Measurements from ENCODE around the gene UNC5B.

DNA sequence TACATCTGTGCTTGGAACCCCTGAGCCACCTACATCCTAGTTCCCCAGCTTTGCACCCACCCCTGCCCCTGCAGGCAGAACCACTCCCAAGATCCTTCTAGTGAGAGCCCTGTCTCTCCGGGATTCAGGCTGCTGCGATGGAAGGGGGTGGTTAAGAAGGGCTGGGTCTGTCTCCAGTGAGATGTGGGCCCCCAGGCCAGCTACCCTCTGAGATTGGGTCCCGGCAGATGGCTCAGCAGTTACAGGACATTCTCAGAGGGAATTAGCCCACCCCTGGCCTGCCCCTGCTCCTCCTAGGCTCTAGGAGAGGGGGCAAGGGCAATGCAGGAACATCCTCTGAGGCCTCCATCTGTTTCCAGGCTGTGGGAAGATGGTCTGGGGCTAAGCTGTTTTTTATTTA lies 134.4 kb downstream of the UNC5B start:
- TF ChIP-seq, protein P1, sequence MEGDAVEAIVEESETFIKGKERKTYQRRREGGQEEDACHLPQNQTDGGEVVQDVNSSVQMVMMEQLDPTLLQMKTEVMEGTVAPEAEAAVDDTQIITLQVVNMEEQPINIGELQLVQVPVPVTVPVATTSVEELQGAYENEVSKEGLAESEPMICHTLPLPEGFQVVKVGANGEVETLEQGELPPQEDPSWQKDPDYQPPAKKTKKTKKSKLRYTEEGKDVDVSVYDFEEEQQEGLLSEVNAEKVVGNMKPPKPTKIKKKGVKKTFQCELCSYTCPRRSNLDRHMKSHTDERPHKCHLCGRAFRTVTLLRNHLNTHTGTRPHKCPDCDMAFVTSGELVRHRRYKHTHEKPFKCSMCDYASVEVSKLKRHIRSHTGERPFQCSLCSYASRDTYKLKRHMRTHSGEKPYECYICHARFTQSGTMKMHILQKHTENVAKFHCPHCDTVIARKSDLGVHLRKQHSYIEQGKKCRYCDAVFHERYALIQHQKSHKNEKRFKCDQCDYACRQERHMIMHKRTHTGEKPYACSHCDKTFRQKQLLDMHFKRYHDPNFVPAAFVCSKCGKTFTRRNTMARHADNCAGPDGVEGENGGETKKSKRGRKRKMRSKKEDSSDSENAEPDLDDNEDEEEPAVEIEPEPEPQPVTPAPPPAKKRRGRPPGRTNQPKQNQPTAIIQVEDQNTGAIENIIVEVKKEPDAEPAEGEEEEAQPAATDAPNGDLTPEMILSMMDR (IDR thresholded peaks at IDR 0.05; ENCODE audit: insufficient read depth, low read length): no peak
- no peak for TF ChIP-seq POLR2AphosphoS5 (IDR thresholded peaks at IDR 0.05; ENCODE audit: low read depth)
- TF ChIP-seq, protein P2, sequence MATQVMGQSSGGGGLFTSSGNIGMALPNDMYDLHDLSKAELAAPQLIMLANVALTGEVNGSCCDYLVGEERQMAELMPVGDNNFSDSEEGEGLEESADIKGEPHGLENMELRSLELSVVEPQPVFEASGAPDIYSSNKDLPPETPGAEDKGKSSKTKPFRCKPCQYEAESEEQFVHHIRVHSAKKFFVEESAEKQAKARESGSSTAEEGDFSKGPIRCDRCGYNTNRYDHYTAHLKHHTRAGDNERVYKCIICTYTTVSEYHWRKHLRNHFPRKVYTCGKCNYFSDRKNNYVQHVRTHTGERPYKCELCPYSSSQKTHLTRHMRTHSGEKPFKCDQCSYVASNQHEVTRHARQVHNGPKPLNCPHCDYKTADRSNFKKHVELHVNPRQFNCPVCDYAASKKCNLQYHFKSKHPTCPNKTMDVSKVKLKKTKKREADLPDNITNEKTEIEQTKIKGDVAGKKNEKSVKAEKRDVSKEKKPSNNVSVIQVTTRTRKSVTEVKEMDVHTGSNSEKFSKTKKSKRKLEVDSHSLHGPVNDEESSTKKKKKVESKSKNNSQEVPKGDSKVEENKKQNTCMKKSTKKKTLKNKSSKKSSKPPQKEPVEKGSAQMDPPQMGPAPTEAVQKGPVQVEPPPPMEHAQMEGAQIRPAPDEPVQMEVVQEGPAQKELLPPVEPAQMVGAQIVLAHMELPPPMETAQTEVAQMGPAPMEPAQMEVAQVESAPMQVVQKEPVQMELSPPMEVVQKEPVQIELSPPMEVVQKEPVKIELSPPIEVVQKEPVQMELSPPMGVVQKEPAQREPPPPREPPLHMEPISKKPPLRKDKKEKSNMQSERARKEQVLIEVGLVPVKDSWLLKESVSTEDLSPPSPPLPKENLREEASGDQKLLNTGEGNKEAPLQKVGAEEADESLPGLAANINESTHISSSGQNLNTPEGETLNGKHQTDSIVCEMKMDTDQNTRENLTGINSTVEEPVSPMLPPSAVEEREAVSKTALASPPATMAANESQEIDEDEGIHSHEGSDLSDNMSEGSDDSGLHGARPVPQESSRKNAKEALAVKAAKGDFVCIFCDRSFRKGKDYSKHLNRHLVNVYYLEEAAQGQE (IDR thresholded peaks at IDR 0.05; ENCODE audit: insufficient replicate concordance, low read depth): no peak
